NCI-H510A treated with DMSO at 0.1 percent for 48 hours (cell line): ENCODE results near the gene PARD6G.

ENCODE experiments used
- DNase-seq: peaks from one replicate; lab custom pipeline; 2025; lab: John Stamatoyannopoulos, UW

The PARD6G gene

DNA sequence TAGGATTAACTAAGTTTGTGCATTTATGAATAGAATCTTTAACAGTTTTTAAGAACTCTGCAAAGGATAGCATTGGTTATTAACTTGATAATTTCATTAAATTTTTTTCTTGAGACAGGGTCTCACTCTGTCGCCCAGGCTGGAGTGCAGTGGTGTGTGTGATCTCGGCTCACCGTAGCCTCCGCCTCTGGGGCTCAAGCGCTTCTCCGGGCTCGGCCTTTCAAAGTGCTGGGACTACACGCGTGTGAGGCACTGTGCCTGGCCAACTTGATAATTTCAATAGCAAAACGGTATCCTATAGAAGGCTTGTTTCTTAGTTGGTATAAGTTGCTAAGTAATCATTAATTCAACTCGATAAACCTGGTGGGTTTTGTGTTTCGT, 100.3 kb downstream of the PARD6G start:
- DNase-seq: peak; percentile 44

DNA sequence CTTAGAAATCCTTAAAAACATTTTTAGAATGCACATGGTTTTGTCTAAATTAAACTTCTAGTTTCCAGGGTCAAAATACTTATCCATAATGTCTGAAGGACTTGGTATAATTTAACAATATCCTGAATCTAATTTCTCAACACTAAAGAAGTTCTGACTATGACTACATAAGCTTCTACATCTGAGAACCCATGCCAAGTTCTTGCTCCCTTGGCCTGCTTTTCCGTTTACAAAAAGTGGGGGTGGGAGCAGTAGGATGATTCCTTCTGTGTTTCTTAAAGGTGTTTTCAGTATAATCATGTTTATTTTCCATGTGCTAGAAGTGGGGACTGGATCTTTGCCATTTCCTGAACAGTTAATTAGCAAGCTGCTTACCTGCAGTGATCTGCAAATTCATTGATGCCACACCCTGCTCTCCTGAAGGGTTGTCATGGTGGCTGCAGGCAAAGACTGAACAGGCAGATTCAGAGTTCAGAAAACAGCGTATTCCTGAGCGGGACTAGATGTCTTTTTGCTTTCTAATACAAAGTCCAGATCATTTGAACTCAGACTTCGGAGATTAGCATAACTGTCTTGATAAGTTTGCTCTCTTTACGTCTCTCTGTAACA, 102.0 kb downstream of the PARD6G start:
- no peak for DNase-seq

DNA sequence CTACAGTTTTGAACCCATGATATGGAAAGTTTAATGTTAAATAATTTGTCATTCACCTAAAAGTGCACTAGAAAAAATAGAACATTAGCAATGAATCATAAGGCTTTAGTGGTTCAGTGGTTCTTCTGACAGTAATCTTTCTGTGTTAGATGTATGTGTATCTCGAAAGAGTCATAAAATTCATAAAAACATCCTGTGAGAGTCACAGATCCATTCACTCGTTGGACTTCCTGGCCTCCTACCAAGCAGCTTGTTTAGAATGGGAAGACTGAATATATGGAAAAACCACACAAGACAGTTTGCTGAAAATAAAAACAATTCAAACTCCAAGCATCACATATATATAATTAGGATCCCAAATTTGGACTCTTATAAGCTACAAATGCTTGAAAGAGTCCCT, 103.4 kb downstream of the PARD6G start:
- no peak for DNase-seq

DNA sequence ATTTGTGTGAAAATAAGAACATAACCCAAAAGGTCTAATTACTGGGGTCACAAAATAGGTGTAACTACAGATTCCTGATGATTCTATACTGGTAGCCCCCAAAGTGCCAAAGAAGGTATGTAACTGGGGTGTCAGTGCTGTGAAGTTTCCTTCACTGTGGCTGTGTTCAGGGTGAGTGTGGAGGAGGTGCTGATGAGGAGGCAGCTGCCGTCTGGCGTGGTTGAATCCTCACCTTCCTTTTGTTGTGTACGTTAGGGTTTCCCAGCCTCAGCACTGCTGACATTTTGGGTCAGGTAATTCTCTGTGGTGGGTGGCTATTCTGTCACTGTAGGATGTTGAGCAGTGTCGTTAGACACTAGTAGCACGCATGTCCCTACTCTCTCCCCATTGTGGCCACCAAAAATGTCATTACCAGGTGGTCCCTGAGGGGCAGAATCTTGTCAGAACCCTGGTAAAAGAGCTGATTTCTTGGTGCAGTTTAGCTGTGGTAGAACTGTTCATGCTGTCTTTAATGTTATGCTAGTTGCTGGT, 106.8 kb downstream of the PARD6G start:
- no peak for DNase-seq

GRCh38 chr18:80137976-80138375, 109.3 kb downstream of the PARD6G start:
- no peak for DNase-seq

DNA sequence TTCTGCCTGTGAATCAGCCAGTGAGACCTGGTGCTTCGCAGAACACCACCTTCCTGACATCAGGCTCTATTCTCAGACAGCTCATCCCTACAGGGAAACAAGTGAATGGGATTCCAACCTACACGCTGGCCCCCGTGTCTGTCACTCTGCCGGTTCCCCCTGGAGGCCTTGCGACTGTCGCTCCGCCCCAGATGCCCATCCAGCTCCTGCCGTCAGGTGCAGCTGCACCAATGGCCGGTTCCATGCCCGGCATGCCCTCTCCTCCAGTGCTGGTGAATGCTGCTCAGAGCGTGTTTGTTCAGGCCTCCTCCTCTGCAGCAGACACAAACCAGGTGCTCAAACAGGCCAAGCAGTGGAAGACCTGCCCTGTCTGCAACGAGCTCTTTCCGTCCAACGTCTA, 110.2 kb downstream of the PARD6G start:
- no peak for DNase-seq

DNA sequence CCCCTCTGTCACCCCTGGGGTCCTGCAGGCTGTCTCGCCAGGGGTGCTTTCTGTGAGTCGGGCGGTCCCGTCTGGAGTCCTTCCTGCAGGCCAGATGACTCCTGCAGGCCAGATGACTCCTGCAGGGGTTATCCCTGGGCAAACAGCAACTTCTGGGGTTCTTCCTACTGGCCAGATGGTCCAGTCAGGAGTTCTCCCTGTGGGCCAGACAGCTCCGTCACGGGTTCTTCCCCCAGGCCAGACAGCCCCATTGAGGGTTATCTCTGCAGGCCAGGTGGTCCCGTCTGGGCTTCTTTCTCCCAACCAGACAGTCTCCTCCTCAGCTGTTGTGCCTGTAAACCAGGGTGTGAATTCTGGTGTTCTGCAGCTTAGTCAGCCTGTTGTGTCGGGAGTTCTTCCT, 110.6 kb downstream of the PARD6G start:
- DNase-seq: no peak

- DNase-seq: no peak
Observed at GRCh38 chr18:80135136-80135535, 112.2 kb downstream of the PARD6G start.

DNA sequence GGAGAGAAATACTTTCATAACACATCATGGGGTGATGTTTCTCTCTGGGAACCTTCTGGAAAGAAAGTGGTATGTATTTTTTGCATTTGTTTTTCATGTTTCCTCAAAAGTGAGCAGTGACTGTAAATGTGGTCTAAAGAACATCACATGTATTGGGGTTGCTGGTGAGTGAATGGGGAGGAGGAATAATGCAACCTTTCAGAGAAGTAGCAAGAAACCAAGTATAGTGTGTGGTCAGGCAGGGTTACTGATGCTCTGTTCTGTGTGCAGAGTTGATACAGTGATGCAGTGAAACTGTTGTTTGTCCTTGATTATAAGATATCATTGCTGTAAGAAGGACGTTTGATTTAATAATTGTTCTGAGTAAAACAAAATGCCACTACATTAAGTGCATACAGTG, 114.2 kb downstream of the PARD6G start:
- no peak for DNase-seq

DNA sequence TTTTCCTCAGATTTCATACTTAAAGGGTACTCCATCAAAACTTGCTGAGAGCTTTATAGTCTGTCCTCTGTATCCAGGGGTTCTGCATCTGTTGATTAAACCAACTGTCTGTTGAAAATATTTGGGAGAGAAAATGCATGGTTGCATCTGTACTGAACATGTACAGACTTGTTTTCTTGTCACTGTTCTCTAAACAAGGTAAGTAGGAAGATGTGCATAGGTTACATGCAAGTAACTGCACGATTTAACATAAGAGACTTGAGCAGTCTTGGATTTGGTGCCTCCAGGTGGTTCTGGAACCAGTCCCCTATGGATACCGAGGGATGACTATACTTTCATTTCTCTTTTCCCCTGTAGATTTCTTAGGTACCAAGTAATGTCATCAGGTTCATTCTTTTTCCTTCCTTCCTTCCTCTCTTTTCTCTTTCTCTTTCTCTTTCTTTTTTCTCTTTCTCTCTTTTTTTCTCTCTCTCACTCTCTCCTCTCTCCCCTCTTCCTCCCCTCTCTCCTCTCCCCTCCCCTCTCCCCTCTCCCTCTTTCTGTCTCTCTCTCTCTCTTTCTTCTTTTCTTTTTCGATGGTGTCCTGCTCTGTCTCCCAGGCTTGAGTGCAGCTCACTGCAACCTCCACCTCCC, 115.0 kb downstream of the PARD6G start:
- DNase-seq: no peak

DNA sequence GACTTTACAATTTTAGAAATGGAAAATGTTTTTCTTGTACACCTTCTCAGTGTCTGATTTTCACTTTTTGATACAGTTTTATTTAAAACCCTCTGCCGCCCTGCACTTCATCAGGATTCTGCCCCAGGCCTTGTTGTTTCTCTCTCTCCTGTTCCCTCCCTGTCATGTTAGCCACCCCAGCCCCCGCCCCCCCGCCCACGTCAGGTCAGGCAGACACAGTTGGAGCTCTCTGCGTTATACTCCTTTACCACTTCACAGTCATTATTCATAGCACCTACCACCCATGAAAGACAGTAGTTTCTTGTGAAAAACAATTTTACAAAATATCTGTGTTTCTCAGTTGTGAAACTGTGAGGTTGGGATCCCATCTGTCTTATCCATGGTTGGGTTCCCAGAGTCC, 116.8 kb downstream of the PARD6G start:
- no peak for DNase-seq

- no peak for DNase-seq
Observed at GRCh38 chr18:80129672-80130367, 117.5 kb downstream of the PARD6G start.

- DNase-seq: no peak
Observed at GRCh38 chr18:80127635-80128034, 119.7 kb downstream of the PARD6G start.

- DNase-seq: no peak
Observed at GRCh38 chr18:80126797-80127196, 120.5 kb downstream of the PARD6G start.

DNA sequence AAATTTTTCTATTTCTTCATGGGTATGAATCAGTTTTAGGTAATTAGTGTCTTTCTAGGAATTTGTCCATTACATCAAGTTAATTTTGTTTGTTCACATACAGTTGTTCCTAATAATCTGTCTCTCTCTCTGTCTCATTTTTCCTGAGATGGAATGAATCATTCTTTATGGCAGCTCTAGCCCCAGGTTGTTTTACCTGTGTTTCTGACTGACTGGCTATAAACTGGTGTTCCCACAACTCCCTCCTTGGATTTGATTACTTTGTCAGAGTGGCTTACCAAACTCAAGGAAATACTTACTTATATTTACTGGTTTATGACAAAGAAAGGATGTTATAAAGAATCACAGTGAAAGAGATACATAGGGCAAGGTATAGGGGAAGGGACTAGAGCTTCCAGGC, 123.2 kb downstream of the PARD6G start:
- DNase-seq: no peak

DNA sequence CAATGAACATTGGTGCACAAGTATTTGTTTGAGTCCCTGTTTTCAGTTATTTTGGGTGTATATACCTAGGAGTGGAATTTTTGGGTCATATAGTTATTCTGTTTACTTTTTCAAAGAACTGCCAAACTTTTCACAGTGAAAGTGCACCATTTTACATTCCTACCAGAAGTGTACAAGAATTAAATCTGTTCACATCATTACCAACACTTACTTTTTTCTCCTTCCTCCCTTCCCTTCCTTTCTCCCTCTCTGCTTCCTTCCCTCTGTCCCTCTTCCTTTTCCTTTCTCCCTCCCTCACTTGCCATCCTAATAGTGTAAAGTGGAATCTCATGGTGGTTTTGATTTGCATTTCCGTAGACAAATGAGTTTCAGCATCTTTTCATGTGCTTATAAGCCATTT, 126.4 kb downstream of the PARD6G start:
- no peak for DNase-seq

GRCh38 chr18:80119111-80119510, 128.2 kb downstream of the PARD6G start:
- no peak for DNase-seq

- no peak for DNase-seq
Observed at GRCh38 chr18:80115035-80115434, 132.3 kb downstream of the PARD6G start.

DNA sequence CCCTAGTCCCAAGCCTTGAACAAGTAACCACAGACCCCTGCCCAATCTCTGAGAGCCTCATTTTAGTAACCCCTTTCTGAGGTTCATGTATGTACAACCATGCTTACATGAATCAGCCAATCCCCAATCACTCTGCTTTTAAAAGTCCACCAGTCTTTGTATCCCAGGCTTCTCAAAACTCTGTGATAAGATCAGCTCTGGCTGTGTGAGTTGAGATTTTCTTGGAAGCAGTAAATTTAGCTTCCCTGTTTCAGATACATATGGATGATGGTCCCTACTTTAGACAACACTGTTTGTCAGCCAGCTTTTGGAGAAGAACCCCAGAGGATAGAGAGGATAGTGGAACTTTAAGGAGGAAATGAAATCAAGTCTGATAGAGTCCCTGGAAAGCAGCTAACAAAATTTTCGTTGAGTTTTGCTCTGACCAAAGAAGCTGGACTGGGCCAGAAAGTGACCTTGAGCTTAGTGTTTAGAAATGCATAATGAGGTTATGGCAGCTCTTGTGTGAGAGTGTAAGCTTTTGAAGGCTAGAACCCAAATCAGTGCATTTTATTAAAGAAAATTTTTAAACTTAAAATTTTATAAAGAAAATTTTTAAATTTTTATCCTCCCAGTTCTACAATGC, 134.6 kb downstream of the PARD6G start:
- DNase-seq: no peak

DNA sequence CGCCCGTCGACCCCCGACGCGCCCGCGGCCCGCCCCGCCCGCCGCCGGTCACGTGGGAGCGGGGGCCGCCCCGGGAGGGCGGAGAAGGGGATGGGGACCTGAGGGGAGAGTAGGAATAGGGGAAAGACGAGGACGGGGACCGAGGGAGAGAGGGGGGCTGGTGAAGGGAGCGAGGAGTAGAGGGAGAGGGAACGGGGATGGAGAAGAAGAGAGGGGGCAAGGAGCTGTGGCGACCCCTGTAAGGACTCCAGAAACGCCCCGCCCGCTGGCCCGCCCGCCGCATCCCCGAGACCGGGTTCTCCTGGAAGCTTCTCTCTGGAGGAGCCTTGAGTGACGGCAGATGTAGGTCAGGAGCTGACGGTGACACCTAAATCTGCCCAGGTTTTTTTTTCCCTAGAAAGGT, 137.6 kb downstream of the PARD6G start:
- peak; percentile 28 for DNase-seq

DNA sequence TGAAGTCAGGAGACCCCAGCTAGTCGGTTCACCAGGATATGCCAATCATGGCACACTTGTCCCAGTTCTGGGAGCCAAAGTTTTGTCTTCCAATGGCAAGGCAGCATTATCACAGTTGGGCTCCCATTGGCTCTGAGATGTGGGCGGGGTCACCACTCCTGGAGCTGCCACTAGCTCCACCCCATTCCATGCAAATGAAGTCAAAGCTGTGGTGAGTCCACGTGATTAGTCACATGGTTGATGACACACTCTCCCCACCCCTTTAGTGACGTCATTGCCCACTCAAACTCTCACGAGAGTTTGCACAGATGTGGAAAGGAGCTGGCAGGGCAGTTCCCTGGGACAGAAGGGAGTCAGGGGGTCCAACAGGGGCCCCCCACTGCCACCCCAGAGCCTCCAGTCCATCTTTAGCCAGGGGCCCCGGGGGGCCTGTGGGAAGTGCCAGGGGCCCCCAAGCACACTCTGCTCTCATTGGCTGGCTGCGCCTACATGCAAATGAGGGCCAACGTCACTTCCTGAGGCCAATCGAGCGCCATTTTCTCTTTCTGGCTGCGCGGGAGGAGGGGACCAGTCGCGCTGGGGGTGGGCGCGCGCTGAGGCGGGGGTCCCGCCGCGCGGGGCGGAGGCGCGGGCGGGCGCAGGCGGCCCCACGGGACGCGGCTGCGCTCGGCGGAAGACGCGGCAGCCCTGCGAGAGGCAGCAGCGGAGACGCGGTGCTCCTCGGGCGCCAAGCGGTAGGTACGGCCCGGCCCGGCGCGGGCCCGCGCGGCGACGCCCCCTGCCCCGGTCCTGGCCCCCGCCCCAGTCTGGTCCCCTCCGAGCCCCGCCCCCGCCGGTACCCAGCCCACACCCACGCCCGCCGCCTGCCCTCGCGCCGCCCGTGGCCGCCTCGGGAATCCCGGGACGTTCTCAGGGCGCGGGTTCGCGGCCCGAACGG, 138.3 kb downstream of the PARD6G start, which contains the start of gene ADNP2:
Gene ADNP2, plus strand, starts transcription at position 524 of the 937 bp plus-strand sequence. CDS start 8,281 bp downstream, outside the sequence.
- peak; percentile 77 for DNase-seq

- DNase-seq: no peak
Observed at GRCh38 chr18:80108121-80108536, 139.2 kb downstream of the PARD6G start.
